GM23338 (cell line): Measurements from ENCODE around the gene XRCC4. TPM values are rescaled to one million over a fixed set of nuclear protein-coding genes. Genes with fewer than 3 reads are reported as not detected.

Experiments used
- ATAC-seq: fragments of 200-7000 bp; cut with Tn5 transposase; 3 replicates; pipeline ENCODE4 v1.9.1; 2020
- DNase-seq: peaks from one replicate; pipeline ENCODE4 v3.0.0-alpha.2; 2015; ENCODE audit warnings: low spot score
- H2AFZ ChIP-seq: fragments of 200-600 bp; sonication (generic); 2 replicates; pipeline ENCODE4 v1.8.0; 2016; ENCODE audit warnings: antibody characterized with exemption, mild to moderate bottlenecking, moderate library complexity
- H3F3A ChIP-seq: fragments of 200-600 bp; sonication (generic); replicated peaks from 2 replicates; pipeline ENCODE4 v1.8.0; 2017; ENCODE audit warnings: antibody characterized with exemption, mixed run types, low read depth
- H3K27ac ChIP-seq: fragments of 200-600 bp; sonication (generic); 2 replicates; pipeline ENCODE4 v1.6.1; 2016; ENCODE audit warnings: low read depth
- H3K27me3 ChIP-seq: fragments of 200-600 bp; sonication (generic); 2 replicates; pipeline ENCODE4 v1.8.0; 2016; ENCODE audit warnings: mild to moderate bottlenecking, mixed run types, moderate library complexity; ENCODE audit not compliant: insufficient read depth
- H3K36me3 ChIP-seq: fragments of 200-600 bp; sonication (generic); 2 replicates; pipeline ENCODE4 v1.8.0; 2016; ENCODE audit warnings: mild to moderate bottlenecking; ENCODE audit not compliant: insufficient read depth
- H3K4me1 ChIP-seq: fragments of 200-600 bp; sonication (generic); 2 replicates; pipeline ENCODE4 v1.8.0; 2016; ENCODE audit warnings: mild to moderate bottlenecking, moderate library complexity; ENCODE audit not compliant: insufficient read depth
- H3K4me2 ChIP-seq: fragments of 200-600 bp; sonication (generic); 2 replicates; pipeline ENCODE4 v1.7.1; 2017; ENCODE audit warnings: mixed run types
- H3K4me3 ChIP-seq: fragments of 200-600 bp; sonication (generic); 2 replicates; pipeline ENCODE4 v1.6.1; 2016; ENCODE audit warnings: mixed run types
- H3K79me2 ChIP-seq: fragments of 200-600 bp; sonication (generic); replicated peaks from 2 replicates; pipeline ENCODE4 v1.8.0; 2017; ENCODE audit warnings: mild to moderate bottlenecking; ENCODE audit not compliant: insufficient read depth
- H3K9me2 ChIP-seq: fragments of 200-600 bp; sonication (generic); 2 replicates; pipeline ENCODE4 v1.8.0; 2017; ENCODE audit not compliant: insufficient read depth
- H4K20me1 ChIP-seq: fragments of 200-600 bp; sonication (generic); replicated peaks from 2 replicates; pipeline ENCODE4 v1.8.0; 2017; ENCODE audit warnings: mild to moderate bottlenecking; ENCODE audit not compliant: insufficient read depth
- H3K27ac Mint-ChIP-seq: 2 replicates; pipeline ENCODE4 v1.8.0; 2020; ENCODE audit warnings: inconsistent platforms, mild to moderate bottlenecking, moderate library complexity, mixed read lengths
- H3K27me3 Mint-ChIP-seq: 3 replicates; pipeline ENCODE4 v1.8.0; 2022; ENCODE audit warnings: low read depth, mild to moderate bottlenecking, moderate library complexity, mixed read lengths, inconsistent platforms; ENCODE audit not compliant: insufficient read depth, poor library complexity
- H3K36me3 Mint-ChIP-seq: 3 replicates; pipeline ENCODE4 v1.8.0; 2021; ENCODE audit warnings: low read depth, mild to moderate bottlenecking, inconsistent platforms, moderate library complexity, mixed read lengths
- H3K4me1 Mint-ChIP-seq: 3 replicates; pipeline ENCODE4 v1.8.0; 2020; ENCODE audit warnings: mild to moderate bottlenecking, inconsistent platforms, mixed read lengths
- H3K4me3 Mint-ChIP-seq: 3 replicates; pipeline ENCODE4 v1.8.0; 2021; ENCODE audit warnings: moderate library complexity, mild to moderate bottlenecking, inconsistent platforms, mixed read lengths
- H3K9me3 Mint-ChIP-seq: 3 replicates; pipeline ENCODE4 v1.8.0; 2020; ENCODE audit warnings: moderate library complexity, mild to moderate bottlenecking, inconsistent platforms, mixed read lengths
- CREB1 ChIP-seq: fragments of 250-450 bp; sonication (Bioruptor Pico); IDR thresholded peaks from 2 replicates; pipeline ENCODE4 v1.5.0; 2020; ENCODE audit warnings: low read depth, mild to moderate bottlenecking, moderate library complexity
- ETS1 ChIP-seq: IDR thresholded peaks from 2 replicates; pipeline ENCODE4 v1.6.1; 2016; ENCODE audit warnings: antibody characterized with exemption
- EZH2 ChIP-seq: fragments of 200-600 bp; sonication (generic); IDR thresholded peaks from one replicate; pipeline ENCODE4 v1.8.0; 2017; ENCODE audit warnings: antibody characterized with exemption, mild to moderate bottlenecking, low read depth; ENCODE audit not compliant: unreplicated experiment
- JUNB ChIP-seq: IDR thresholded peaks from one replicate; pipeline ENCODE4 v1.6.1; 2016; ENCODE audit warnings: antibody characterized with exemption; ENCODE audit not compliant: unreplicated experiment
- NANOG ChIP-seq: IDR thresholded peaks from 2 replicates; pipeline ENCODE4 v1.6.1; 2016; ENCODE audit warnings: antibody characterized with exemption, borderline replicate concordance
- POLR2AphosphoS5 ChIP-seq: IDR thresholded peaks from 2 replicates; pipeline ENCODE4 v1.6.1; 2016; ENCODE audit warnings: antibody characterized with exemption, low read depth
- REST ChIP-seq: IDR thresholded peaks from one replicate; pipeline ENCODE4 v1.6.1; 2018; ENCODE audit warnings: antibody characterized with exemption; ENCODE audit not compliant: unreplicated experiment
- STAT1 ChIP-seq: IDR thresholded peaks from one replicate; pipeline ENCODE4 v1.6.1; 2016; ENCODE audit warnings: antibody characterized with exemption; ENCODE audit not compliant: unreplicated experiment
- ZNF114 ChIP-seq: fragments of 250-450 bp; sonication (Bioruptor Pico); IDR thresholded peaks from 2 replicates; pipeline ENCODE4 v1.5.0; 2020; ENCODE audit warnings: mild to moderate bottlenecking, moderate library complexity
- ZNF331 ChIP-seq: fragments of 250-450 bp; sonication (Bioruptor Pico); IDR thresholded peaks from 2 replicates; pipeline ENCODE4 v1.5.0; 2020; ENCODE audit warnings: low read depth, mild to moderate bottlenecking, moderate library complexity
- ZNF462 ChIP-seq: fragments of 250-450 bp; sonication (Bioruptor Pico); IDR thresholded peaks from 2 replicates; pipeline ENCODE4 v1.5.0; 2020; ENCODE audit warnings: mild to moderate bottlenecking, moderate library complexity
- polyA plus RNA-seq: library from polyadenylated mRNA; unstranded; fragments of >200 nt; fragmentation: Nextera tagmentation; extraction: Ambion mirVana; gene quantifications from 2 replicates; pipeline ENCODE4 v1.2.1, GENCODE V29; 2016
- total RNA-seq: library from RNA; depleted of rRNA; stranded (reverse); fragments of >200 nt; shearing (Covaris generic); gene quantifications from 2 replicates; pipeline ENCODE4 v1.2.3, GENCODE V29; 2014

The XRCC4 gene
- total and polyA plus RNA-seq, 2 experiments from 2014 or later: 11.5 to 22.4 TPM

- ATAC-seq: no peak
- H3K27ac Mint-ChIP-seq: no peak overlapping the region
- Histone ChIP-seq H3K79me2 (no peaks in the 10 kb centered on the region; the same call in 1 of the 2 replicates), H3K4me2 (no peak overlapping the region), H4K20me1 (no peaks in the 10 kb centered on the region), H3K36me3 (peaks cover 7% of the 10 kb centered on the region; the same call in 1 of the 2 replicates), H3K4me1 (peaks cover 7% of the 10 kb centered on the region), H3K27ac (no peak overlapping the region), H3F3A (no peaks in the 10 kb centered on the region), H3K9me2 (peaks cover 7% of the 10 kb centered on the region; the same call in 1 of the 2 replicates), H3K4me3 (no peak overlapping the region), H3K27me3 (no peaks in the 10 kb centered on the region), H2AFZ (no peak overlapping the region)
- peaks cover 13% of the 10 kb centered on the region; the same call in 2 of the 3 replicates for H3K4me1 Mint-ChIP-seq
- H3K4me3 Mint-ChIP-seq: no peak overlapping the region
- H3K27me3 Mint-ChIP-seq: peaks cover 1% of the 10 kb centered on the region
- DNase-seq: no peak
- peaks cover 31% of the 10 kb centered on the region for H3K9me3 Mint-ChIP-seq
- no peak for TF ChIP-seq STAT1
- no peak for TF ChIP-seq EZH2
- no peak for TF ChIP-seq REST
- no peak for TF ChIP-seq CREB1
- TF ChIP-seq ZNF114: no peak
- TF ChIP-seq POLR2AphosphoS5: no peak
- no peak for TF ChIP-seq ETS1
- no peak for TF ChIP-seq JUNB
- TF ChIP-seq ZNF462 (CRISPR knock-in tag): no peak
- TF ChIP-seq NANOG: no peak
- TF ChIP-seq ZNF331 (CRISPR knock-in tag): no peak
- peaks cover 36% of the 10 kb centered on the region for H3K36me3 Mint-ChIP-seq
Measured at GRCh38 chr5:83095163-83095956, 18.0 kb downstream of the XRCC4 start.
